Measurements from ENCODE around the gene ZNF579. TPM values are rescaled to one million over a fixed set of nuclear protein-coding genes. Genes with fewer than 3 reads are reported as not detected.
A peak's percentile ranks its signal among the peaks of the same experiment; 100 is the strongest.

ZNF579 gene
- total and polyA plus RNA-seq, 2 of the 13 experiments (the other 11 are each of a cell fraction or from before 2014, with no cell fraction given), result 2.1 to 2.9 TPM

DNA sequence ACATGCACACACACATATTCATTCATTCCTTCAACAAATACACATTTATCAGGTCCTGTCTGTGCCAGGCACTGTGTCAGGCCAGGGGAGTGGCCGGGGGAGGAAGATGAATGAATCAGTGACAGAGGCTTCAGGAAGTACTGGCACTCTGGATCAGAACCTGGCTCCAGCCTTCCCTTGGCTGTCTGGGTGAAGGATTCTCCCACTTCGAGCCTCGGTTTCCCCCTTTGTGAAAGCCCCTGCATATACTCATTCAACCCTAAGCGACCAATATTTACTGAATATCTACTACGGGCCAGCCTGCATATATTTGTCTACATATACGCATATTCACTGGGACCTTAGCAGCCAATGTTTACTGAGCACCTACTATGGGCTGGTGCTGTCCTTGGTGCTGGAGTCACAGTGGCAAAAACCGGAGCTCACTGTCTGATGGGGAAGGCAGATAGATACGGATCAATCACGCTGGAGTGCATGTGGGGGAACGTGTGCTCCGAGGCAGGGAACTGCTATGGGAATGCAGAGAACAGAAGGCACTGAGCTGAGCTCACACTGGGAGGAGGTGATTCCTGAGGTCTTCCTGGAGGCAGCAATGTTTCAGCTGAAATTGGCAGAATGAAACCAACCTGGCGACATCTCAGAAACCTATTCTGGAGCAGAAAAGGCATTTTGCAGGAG, 636 bp upstream of the ZNF579 start (continued):
- TF ChIP-seq ZNF34 (CRISPR knock-in tag; IDR thresholded peaks at IDR 0.05; ENCODE audit: borderline replicate concordance) (peak; percentile 47; the same call in 1 of the 2 replicates), ARNTL (CRISPR knock-in tag; IDR thresholded peaks at IDR 0.05) (0 out of 2 replicates have a peak, but pooled peaks have one; percentile 47), ZNF362 (CRISPR knock-in tag; IDR thresholded peaks at IDR 0.05; ENCODE audit: borderline replicate concordance) (0 out of 2 replicates have a peak, but pooled peaks have one; percentile 33), RBM22 (optimal IDR thresholded peaks at IDR 0.05; ENCODE audit: low read length) (no peak), SPEN (CRISPR knock-in tag; IDR thresholded peaks at IDR 0.05; ENCODE audit: low read depth) (peak; percentile 55; the same call in 1 of the 2 replicates), PHF8 (CRISPR knock-in tag; IDR thresholded peaks at IDR 0.05) (peak; percentile 25; the same call in 1 of the 2 replicates), LRRFIP1 (CRISPR knock-in tag; conservative IDR thresholded peaks at IDR 0.05) (0 out of 2 replicates have a peak, but pooled peaks have one; percentile 21), HIVEP1 (CRISPR knock-in tag; IDR thresholded peaks at IDR 0.05) (no peak), GABPB1 (CRISPR knock-in tag; IDR thresholded peaks at IDR 0.05) (peak; percentile 11), ZSCAN21 (CRISPR knock-in tag; IDR thresholded peaks at IDR 0.05; ENCODE audit: borderline replicate concordance) (peak; percentile 29; the same call in 1 of the 2 replicates), MAF1 (CRISPR knock-in tag; IDR thresholded peaks at IDR 0.05; ENCODE audit: borderline replicate concordance) (no peak), NFYC (CRISPR knock-in tag; IDR thresholded peaks at IDR 0.05) (0 out of 2 replicates have a peak, but pooled peaks have one; percentile 15)
- TF ChIP-seq, protein P1, sequence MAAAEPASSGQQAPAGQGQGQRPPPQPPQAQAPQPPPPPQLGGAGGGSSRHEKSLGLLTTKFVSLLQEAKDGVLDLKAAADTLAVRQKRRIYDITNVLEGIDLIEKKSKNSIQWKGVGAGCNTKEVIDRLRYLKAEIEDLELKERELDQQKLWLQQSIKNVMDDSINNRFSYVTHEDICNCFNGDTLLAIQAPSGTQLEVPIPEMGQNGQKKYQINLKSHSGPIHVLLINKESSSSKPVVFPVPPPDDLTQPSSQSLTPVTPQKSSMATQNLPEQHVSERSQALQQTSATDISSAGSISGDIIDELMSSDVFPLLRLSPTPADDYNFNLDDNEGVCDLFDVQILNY (CRISPR knock-in tag; conservative IDR thresholded peaks at IDR 0.05), result no peak
- TF ChIP-seq, protein P2, sequence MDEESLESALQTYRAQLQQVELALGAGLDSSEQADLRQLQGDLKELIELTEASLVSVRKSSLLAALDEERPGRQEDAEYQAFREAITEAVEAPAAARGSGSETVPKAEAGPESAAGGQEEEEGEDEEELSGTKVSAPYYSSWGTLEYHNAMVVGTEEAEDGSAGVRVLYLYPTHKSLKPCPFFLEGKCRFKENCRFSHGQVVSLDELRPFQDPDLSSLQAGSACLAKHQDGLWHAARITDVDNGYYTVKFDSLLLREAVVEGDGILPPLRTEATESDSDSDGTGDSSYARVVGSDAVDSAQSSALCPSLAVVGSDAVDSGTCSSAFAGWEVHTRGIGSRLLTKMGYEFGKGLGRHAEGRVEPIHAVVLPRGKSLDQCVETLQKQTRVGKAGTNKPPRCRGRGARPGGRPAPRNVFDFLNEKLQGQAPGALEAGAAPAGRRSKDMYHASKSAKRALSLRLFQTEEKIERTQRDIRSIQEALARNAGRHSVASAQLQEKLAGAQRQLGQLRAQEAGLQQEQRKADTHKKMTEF (CRISPR knock-in tag; IDR thresholded peaks at IDR 0.05), result peak; percentile 66; the same call in 1 of the 2 replicates
- TF ChIP-seq, protein P3, sequence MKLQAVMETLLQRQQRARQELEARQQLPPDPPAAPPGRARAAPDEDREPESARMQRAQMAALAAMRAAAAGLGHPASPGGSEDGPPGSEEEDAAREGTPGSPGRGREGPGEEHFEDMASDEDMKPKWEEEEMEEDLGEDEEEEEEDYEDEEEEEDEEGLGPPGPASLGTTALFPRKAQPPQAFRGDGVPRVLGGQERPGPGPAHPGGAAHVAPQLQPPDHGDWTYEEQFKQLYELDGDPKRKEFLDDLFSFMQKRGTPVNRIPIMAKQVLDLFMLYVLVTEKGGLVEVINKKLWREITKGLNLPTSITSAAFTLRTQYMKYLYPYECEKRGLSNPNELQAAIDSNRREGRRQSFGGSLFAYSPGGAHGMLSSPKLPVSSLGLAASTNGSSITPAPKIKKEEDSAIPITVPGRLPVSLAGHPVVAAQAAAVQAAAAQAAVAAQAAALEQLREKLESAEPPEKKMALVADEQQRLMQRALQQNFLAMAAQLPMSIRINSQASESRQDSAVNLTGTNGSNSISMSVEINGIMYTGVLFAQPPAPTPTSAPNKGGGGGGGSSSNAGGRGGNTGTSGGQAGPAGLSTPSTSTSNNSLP (IDR thresholded peaks at IDR 0.05; ENCODE audit: low read depth, low read length), result no peak
